ENCODE results near the gene TDRD9.

TDRD9 gene

GRCh38 chr14:104034976-104035699 is 106.9 kb downstream of the TDRD9 start:
- DNase-seq, result peak; percentile 2

GRCh38 chr14:104036212-104036611 is 108.0 kb downstream of the TDRD9 start:
- no peak for DNase-seq

GRCh38 chr14:104037074-104037473 is 108.8 kb downstream of the TDRD9 start:
- no peak for DNase-seq

GRCh38 chr14:104037903-104038302 is 109.6 kb downstream of the TDRD9 start:
- DNase-seq, result no peak

GRCh38 chr14:104039214-104039613 is 111.0 kb downstream of the TDRD9 start:
- no peak for DNase-seq

GRCh38 chr14:104040539-104040938 is 112.3 kb downstream of the TDRD9 start:
- no peak for DNase-seq

- no peak for DNase-seq
These were observed 113.3 kb downstream of the TDRD9 start for GRCh38 chr14:104041430-104042104.

GRCh38 chr14:104044016-104044415 is 115.8 kb downstream of the TDRD9 start:
- no peak for DNase-seq

- no peak for DNase-seq
These were observed 119.5 kb downstream of the TDRD9 start for GRCh38 chr14:104047761-104048160.

- DNase-seq, result no peak
These were observed 120.7 kb downstream of the TDRD9 start for GRCh38 chr14:104048758-104049507.

- no peak for DNase-seq
These were observed 121.5 kb downstream of the TDRD9 start for GRCh38 chr14:104049576-104050240.

- no peak for DNase-seq
These were observed 123.0 kb downstream of the TDRD9 start for GRCh38 chr14:104051092-104051813.

- DNase-seq, result no peak
These were observed 126.1 kb downstream of the TDRD9 start for GRCh38 chr14:104054222-104054905.

GRCh38 chr14:104062281-104062680 is 134.0 kb downstream of the TDRD9 start:
- no peak for DNase-seq

GRCh38 chr14:104064003-104064402 is 135.7 kb downstream of the TDRD9 start:
- no peak for DNase-seq

- no peak for DNase-seq
These were observed 138.0 kb downstream of the TDRD9 start for GRCh38 chr14:104066279-104066678.

- no peak for DNase-seq
These were observed 138.6 kb downstream of the TDRD9 start for GRCh38 chr14:104066719-104067295.

- DNase-seq, result no peak
These were observed 141.3 kb downstream of the TDRD9 start for GRCh38 chr14:104069541-104069940.

GRCh38 chr14:104072586-104072985 is 144.3 kb downstream of the TDRD9 start:
- no peak for DNase-seq

GRCh38 chr14:104073764-104074163 is 145.5 kb downstream of the TDRD9 start:
- DNase-seq, result no peak

- DNase-seq, result no peak
These were observed 147.4 kb downstream of the TDRD9 start for GRCh38 chr14:104075530-104076151.

Data from NCI-H1105 (cell line).